ENCODE results near the gene BIRC2.

BIRC2 gene

GRCh38 chr11:102426570-102426969 lies 79.6 kb downstream of the BIRC2 start:
- H3K4me3 ChIP-seq (replicated peaks; ENCODE audit: low read depth, low read length): no peak overlapping the region
- TF ChIP-seq CTCF (IDR thresholded peaks at IDR 0.05; ENCODE audit: low read depth, low read length, missing control alignments): no peak
- DNase-seq (ENCODE audit: extremely low read depth, low read depth): no peak

- DNase-seq (ENCODE audit: extremely low read depth, low read depth): no peak
- no peak for TF ChIP-seq CTCF (IDR thresholded peaks at IDR 0.05; ENCODE audit: low read depth, low read length, missing control alignments)
- H3K4me3 ChIP-seq (replicated peaks; ENCODE audit: low read depth, low read length): no peak overlapping the region
These were observed 80.1 kb downstream of the BIRC2 start for GRCh38 chr11:102427068-102427467.
